Ishikawa (cell line): Measurements from ENCODE around the gene AAGAB.

Source experiments
- CEBPB ChIP-seq: IDR thresholded peaks from 2 replicates; pipeline ENCODE4 v1.6.1; 2012
- CREB1 ChIP-seq: IDR thresholded peaks from 2 replicates; pipeline ENCODE4 v1.6.1; 2012; ENCODE audit warnings: low read depth
- EGR1 ChIP-seq: IDR thresholded peaks from 2 replicates; pipeline ENCODE4 v1.6.1; 2012
- EP300 ChIP-seq: IDR thresholded peaks from 2 replicates; pipeline ENCODE4 v1.6.1; 2012; ENCODE audit warnings: borderline replicate concordance
- RAD21 ChIP-seq: IDR thresholded peaks from 2 replicates; pipeline ENCODE4 v1.6.1; 2012; ENCODE audit warnings: low read depth
- REST ChIP-seq: IDR thresholded peaks from 2 replicates; pipeline ENCODE4 v1.6.1; 2012; ENCODE audit warnings: low read depth, mild to moderate bottlenecking
- TAF1 ChIP-seq: IDR thresholded peaks from 2 replicates; pipeline ENCODE4 v1.6.1; 2012; ENCODE audit warnings: low read depth, mild to moderate bottlenecking
- TCF12 ChIP-seq: IDR thresholded peaks from 2 replicates; pipeline ENCODE4 v1.6.1; 2012; ENCODE audit warnings: low read depth
- USF1 ChIP-seq: IDR thresholded peaks from 2 replicates; pipeline ENCODE4 v1.6.1; 2012

- TF ChIP-seq CREB1 (no peak), RAD21 (no peak), CEBPB (no peak), EP300 (no peak), USF1 (no peak), REST (no peak), TAF1 (no peak), EGR1 (no peak), TCF12 (no peak)
Measured at GRCh38 chr15:67187351-67187854, 67.1 kb downstream of the AAGAB start.
